Thyroid gland (tissue), 4 donors: Measurements from ENCODE around the gene ELOB. TPM values are rescaled to one million over a fixed set of nuclear protein-coding genes. Genes with fewer than 3 reads are reported as not detected.

ENCODE experiments used
- DNase-seq, 2 donors: peaks; one replicate each; pipeline ENCODE4 v3.0.0-alpha.2; 2019
- H3K27ac ChIP-seq, 3 donors: fragments of 200-600 bp; sonication (generic); 1 replicate in 2 of 3; 2 replicates in 1 of 3; pipeline ENCODE4 v1.5.1; 2016 to 2019; ENCODE audit warnings: mild to moderate bottlenecking in 1 of 3, moderate library complexity in 1 of 3
- H3K27me3 ChIP-seq: fragments of 200-600 bp; sonication (generic); one replicate; pipeline ENCODE4 v1.5.1; 2019
- H3K36me3 ChIP-seq, 2 donors: fragments of 200-600 bp; sonication (generic); one replicate each; pipeline ENCODE4 v1.5.1; 2016 to 2019
- H3K4me1 ChIP-seq, 2 donors: fragments of 200-600 bp; sonication (generic); one replicate each; pipeline ENCODE4 v1.5.1; 2017 to 2019
- H3K4me3 ChIP-seq, 3 donors: fragments of 200-600 bp; sonication (generic); replicated peaks in 1 of 3; 1 replicate in 2 of 3; 2 replicates in 1 of 3; pipeline ENCODE4 v1.5.1; 2016; ENCODE audit warnings: mild to moderate bottlenecking in 1 of 3
- H3K9me3 ChIP-seq: fragments of 200-600 bp; sonication (generic); one replicate; pipeline ENCODE4 v1.5.1; 2017
- CTCF ChIP-seq, 6 experiments: fragments of 200-600 bp in 3 of 6; fragments of 450-650 bp in 3 of 6; sonication (generic) in 3 of 6; IDR thresholded peaks; one replicate each; pipeline ENCODE4 v1.5.1; 2016 to 2019; ENCODE audit warnings: antibody characterized with exemption in 6 of 6, mild to moderate bottlenecking in 2 of 6, inconsistent platforms in 1 of 6, moderate library complexity in 1 of 6
- POLR2A ChIP-seq, 2 donors: fragments of 450-650 bp; IDR thresholded peaks; one replicate each; pipeline ENCODE4 v1.6.1; 2017; ENCODE audit warnings: antibody characterized with exemption in 2 of 2, mild to moderate bottlenecking in 2 of 2, moderate library complexity in 1 of 2
- WGBS, 2 donors: methylation state at CpG; one replicate each; pipeline ENCODE4 v1.1.5; 2017; 5-methylcytosine and 5-hydroxymethylcytosine counted together
- intact Hi-C: fragments of 100-400 bp; cut with DNase I; formaldehyde crosslinking; loops from one replicate; pipeline ENCODE4 v1.15.1; 2023
- total RNA-seq, 4 donors: library from RNA; depleted of rRNA; stranded (reverse); fragments of >200 nt; gene quantifications; one replicate each; pipeline ENCODE4 v1.2.3, GENCODE V29; 2016

The ELOB gene
- total RNA-seq, 4 donors from 2014 or later, result 373 to 786 (median 647) TPM

DNA sequence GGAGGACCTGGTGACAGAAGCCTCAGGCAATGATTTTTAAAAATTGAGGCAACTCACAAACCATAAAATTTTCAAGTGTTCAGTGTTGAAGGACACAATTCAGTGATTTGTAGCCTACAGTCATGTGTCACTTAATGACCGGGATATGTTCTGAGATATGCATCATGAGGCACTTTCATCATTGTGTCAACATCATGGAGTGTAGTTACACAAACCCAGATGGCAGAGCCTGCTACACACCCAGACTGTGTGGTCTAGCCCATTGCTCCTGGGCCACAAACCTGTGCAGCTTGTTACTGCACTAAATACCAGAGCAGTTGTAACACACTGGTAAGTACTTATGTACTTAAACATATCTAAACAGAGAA lies 22.8 kb upstream of the ELOB start:
- Histone ChIP-seq H3K4me1 (no peaks in the 10 kb centered on the region), H3K27ac (no peak overlapping the region), H3K4me3 (no peak overlapping the region), H3K9me3 (no peaks in the 10 kb centered on the region), H3K36me3 (no peaks in the 10 kb centered on the region), H3K27me3 (no peaks in the 10 kb centered on the region)
- intact Hi-C loops, result no loop called here
- WGBS, 2 donors, result 50 to 80% methylated on average over 1 of the region's 1 CpG
- DNase-seq, result no peak
- TF ChIP-seq CTCF (IDR thresholded peaks at IDR 0.05), result no peak
- TF ChIP-seq POLR2A (IDR thresholded peaks at IDR 0.05), result no peak

DNA sequence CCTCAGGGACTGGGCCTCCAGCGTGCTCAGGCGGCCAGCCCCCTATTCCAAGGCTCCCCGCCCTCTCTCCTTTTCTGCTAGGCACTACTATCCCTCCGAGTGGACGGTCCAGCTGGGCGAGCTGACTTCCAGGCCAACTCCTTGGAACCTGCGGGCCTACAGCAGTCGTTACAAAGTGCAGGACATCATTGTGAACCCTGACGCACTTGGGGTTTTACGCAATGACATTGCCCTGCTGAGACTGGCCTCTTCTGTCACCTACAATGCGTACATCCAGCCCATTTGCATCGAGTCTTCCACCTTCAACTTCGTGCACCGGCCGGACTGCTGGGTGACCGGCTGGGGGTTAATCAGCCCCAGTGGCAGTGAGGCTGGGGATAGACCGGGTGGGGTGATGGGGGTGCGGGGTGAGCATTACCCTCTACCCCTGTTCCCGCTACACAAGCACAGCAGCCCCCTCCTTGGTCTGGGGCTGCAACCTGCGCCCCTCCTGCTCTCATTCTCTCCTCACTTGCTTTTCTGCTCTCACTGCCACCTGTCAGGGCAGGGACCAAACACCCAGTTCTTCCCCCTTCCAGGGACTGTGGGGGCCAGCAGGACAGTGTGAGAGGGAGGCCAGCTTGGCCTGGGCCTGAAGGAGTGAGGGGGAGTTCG lies 22.3 kb upstream of the ELOB start:
- H3K4me1 ChIP-seq, result no peaks in the 10 kb centered on the region
- no peak overlapping the region for H3K4me3 ChIP-seq
- TF ChIP-seq CTCF (IDR thresholded peaks at IDR 0.05) (no peak), POLR2A (IDR thresholded peaks at IDR 0.05) (no peak)
- no peak for DNase-seq
- intact Hi-C loops, result no loop called here
- no peak overlapping the region for H3K27ac ChIP-seq
- H3K9me3 ChIP-seq, result no peaks in the 10 kb centered on the region
- WGBS, 2 donors, result 74 to 87% methylated on average over 18 to 21 of the region's 21 CpGs
- H3K27me3 ChIP-seq, result no peaks in the 10 kb centered on the region
- no peaks in the 10 kb centered on the region for H3K36me3 ChIP-seq

- no peaks in the 10 kb centered on the region for H3K27me3 ChIP-seq
- H3K36me3 ChIP-seq, result no peaks in the 10 kb centered on the region
- no peak overlapping the region for H3K4me3 ChIP-seq
- H3K9me3 ChIP-seq, result no peaks in the 10 kb centered on the region
- WGBS, 2 donors, result 95 to 100% methylated on average over 2 to 4 of the region's 39 CpGs
- intact Hi-C loops, result no loop called here
- no peak overlapping the region for H3K27ac ChIP-seq
- TF ChIP-seq CTCF (IDR thresholded peaks at IDR 0.05), result no peak
- no peak for TF ChIP-seq POLR2A (IDR thresholded peaks at IDR 0.05)
- DNase-seq, result no peak
- H3K4me1 ChIP-seq, result no peaks in the 10 kb centered on the region
These were observed 21.7 kb upstream of the ELOB start for GRCh38 chr16:2798723-2799204.

GRCh38 chr16:2795395-2796143 lies 18.5 kb upstream of the ELOB start:
- TF ChIP-seq CTCF (IDR thresholded peaks at IDR 0.05) (no peak), POLR2A (IDR thresholded peaks at IDR 0.05) (no peak)
- intact Hi-C loops, result no loop called here
- no peaks in the 10 kb centered on the region for H3K9me3 ChIP-seq
- WGBS, 2 donors, result 72 to 75% methylated on average over 7 of the region's 7 CpGs
- H3K27ac ChIP-seq, result no peak overlapping the region
- no peak for DNase-seq
- no peaks in the 10 kb centered on the region for H3K4me1 ChIP-seq
- H3K27me3 ChIP-seq, result no peaks in the 10 kb centered on the region
- H3K36me3 ChIP-seq, result no peaks in the 10 kb centered on the region
- H3K4me3 ChIP-seq, result no peak overlapping the region

- intact Hi-C loops, result no loop called here
- Histone ChIP-seq H3K4me3 (no peak overlapping the region), H3K36me3 (no peaks in the 10 kb centered on the region), H3K9me3 (no peaks in the 10 kb centered on the region), H3K27me3 (no peaks in the 10 kb centered on the region), H3K4me1 (no peaks in the 10 kb centered on the region), H3K27ac (no peak overlapping the region)
- no peak for DNase-seq
- no peak for TF ChIP-seq POLR2A (IDR thresholded peaks at IDR 0.05)
- no peak for TF ChIP-seq CTCF (IDR thresholded peaks at IDR 0.05)
- WGBS, 2 donors, result 86 to 92% methylated on average over 10 of the region's 10 CpGs
These were observed 15.9 kb upstream of the ELOB start for GRCh38 chr16:2792940-2793339.
